ENCODE measurements around the gene CACNA1F. TPM values are rescaled to one million over a fixed set of nuclear protein-coding genes. Genes with fewer than 3 reads are reported as not detected.

Gene CACNA1F
- total RNA-seq, 1 experiment from 2014 or later, result not detected

DNA sequence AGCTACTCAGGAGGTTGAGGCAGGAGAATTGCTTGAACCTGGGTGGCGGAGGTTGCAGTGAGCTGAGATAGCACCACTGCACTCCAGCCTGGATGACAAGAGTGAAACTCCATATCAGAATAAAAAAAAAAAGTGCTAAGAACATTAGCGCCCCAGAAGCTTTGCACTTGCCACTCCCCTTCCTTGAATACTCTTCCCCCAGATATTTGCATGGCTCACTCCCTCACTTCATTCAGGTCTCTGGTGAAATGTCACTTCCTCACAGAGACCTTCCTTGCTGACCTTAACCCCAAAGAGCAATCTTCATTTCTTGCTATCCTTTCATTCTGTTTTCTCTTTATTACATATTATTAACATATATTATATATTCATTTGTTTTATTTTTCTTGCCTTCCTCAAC, 11.3 kb downstream of the CACNA1F start:
- DNase-seq (ENCODE audit: low read depth, low spot score) (no peak), ATAC-seq (no peak)
- H3K36me3 ChIP-seq (ENCODE audit: control insufficient read depth, insufficient read depth, low read length), result no peaks in the 10 kb centered on the region
- intact Hi-C loops (cut with micrococcal nuclease; ENCODE audit: unreplicated experiment) (no loop called here), in situ Hi-C loops (cut with HindIII; ENCODE audit: low pct_unique_long_range_greater_than_20kb, low sequenced_read_pairs) (no loop called here)
- H3K27me3 ChIP-seq (ENCODE audit: control insufficient read depth, insufficient read depth, low read length), result no peaks in the 10 kb centered on the region
- no peak for TF ChIP-seq SIN3A (IDR thresholded peaks at IDR 0.05; ENCODE audit: borderline replicate concordance, insufficient read depth, low read depth, low read length)
- TF ChIP-seq, protein P1, sequence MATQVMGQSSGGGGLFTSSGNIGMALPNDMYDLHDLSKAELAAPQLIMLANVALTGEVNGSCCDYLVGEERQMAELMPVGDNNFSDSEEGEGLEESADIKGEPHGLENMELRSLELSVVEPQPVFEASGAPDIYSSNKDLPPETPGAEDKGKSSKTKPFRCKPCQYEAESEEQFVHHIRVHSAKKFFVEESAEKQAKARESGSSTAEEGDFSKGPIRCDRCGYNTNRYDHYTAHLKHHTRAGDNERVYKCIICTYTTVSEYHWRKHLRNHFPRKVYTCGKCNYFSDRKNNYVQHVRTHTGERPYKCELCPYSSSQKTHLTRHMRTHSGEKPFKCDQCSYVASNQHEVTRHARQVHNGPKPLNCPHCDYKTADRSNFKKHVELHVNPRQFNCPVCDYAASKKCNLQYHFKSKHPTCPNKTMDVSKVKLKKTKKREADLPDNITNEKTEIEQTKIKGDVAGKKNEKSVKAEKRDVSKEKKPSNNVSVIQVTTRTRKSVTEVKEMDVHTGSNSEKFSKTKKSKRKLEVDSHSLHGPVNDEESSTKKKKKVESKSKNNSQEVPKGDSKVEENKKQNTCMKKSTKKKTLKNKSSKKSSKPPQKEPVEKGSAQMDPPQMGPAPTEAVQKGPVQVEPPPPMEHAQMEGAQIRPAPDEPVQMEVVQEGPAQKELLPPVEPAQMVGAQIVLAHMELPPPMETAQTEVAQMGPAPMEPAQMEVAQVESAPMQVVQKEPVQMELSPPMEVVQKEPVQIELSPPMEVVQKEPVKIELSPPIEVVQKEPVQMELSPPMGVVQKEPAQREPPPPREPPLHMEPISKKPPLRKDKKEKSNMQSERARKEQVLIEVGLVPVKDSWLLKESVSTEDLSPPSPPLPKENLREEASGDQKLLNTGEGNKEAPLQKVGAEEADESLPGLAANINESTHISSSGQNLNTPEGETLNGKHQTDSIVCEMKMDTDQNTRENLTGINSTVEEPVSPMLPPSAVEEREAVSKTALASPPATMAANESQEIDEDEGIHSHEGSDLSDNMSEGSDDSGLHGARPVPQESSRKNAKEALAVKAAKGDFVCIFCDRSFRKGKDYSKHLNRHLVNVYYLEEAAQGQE (IDR thresholded peaks at IDR 0.05; ENCODE audit: insufficient read depth in 1 of 2, low read depth in 2 of 2, low read length in 1 of 2), result no peak
- TF ChIP-seq TCF7L2 (IDR thresholded peaks at IDR 0.05; ENCODE audit: low read depth, low read length), result no peak
- no peak overlapping the region for H3K27ac ChIP-seq (ENCODE audit: low read length)
- POLR2A ChIA-PET, result interaction anchor here (0.6 kb wide), 1 partner anchor 115 kb away, joined by 3 read pairs; no protein-coding TSS in a partner anchor
- CTCF ChIA-PET, result no interaction called here
- no peaks in the 10 kb centered on the region for H3K9me3 ChIP-seq (ENCODE audit: control insufficient read depth, insufficient read depth, low read depth, low read length)
- H3K4me3 ChIP-seq (ENCODE audit: low read depth in 2 of 2, low read length in 2 of 2), result no peak overlapping the region
- no TSS peak for BruUV-seq (replicated peaks)
- no peaks in the 10 kb centered on the region for H3K4me1 ChIP-seq (ENCODE audit: control insufficient read depth, insufficient read depth, low read length)

DNA sequence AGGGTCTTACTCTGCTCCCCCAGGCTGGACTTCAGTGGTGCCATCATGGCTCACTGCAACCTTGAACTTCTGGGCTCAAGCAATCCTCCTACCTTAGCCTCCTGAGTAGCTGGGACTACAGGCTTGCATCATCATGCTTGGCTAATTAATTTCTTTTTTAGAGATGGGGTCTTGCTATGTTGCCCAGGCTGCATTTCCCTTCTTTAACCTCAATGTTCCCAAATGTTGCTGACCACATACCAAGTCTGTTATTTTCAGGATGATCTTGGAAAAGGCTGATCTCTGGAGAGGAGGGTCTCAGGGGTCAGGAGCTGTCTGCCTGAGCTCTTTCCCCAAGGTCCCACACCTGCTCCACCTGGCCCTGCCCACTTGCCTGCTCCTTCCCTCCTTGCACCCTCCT, 13.0 kb downstream of the CACNA1F start:
- Histone ChIP-seq H3K4me3 (ENCODE audit: low read depth in 2 of 2, low read length in 2 of 2) (no peak overlapping the region), H3K27me3 (ENCODE audit: control insufficient read depth, insufficient read depth, low read length) (no peaks in the 10 kb centered on the region), H3K27ac (ENCODE audit: low read length) (no peak overlapping the region), H3K36me3 (ENCODE audit: control insufficient read depth, insufficient read depth, low read length) (no peaks in the 10 kb centered on the region), H3K4me1 (ENCODE audit: control insufficient read depth, insufficient read depth, low read length) (no peaks in the 10 kb centered on the region), H3K9me3 (ENCODE audit: control insufficient read depth, insufficient read depth, low read depth, low read length) (no peaks in the 10 kb centered on the region)
- BruUV-seq (replicated peaks), result no TSS peak
- no peak for ATAC-seq
- ChIA-PET CTCF (no interaction called here), POLR2A (no interaction called here)
- no peak for DNase-seq (ENCODE audit: low read depth, low spot score)
- intact Hi-C loops (cut with micrococcal nuclease; ENCODE audit: unreplicated experiment), result no loop called here
- TF ChIP-seq SIN3A (IDR thresholded peaks at IDR 0.05; ENCODE audit: borderline replicate concordance, insufficient read depth, low read depth, low read length), result no peak
- TF ChIP-seq, protein P2, sequence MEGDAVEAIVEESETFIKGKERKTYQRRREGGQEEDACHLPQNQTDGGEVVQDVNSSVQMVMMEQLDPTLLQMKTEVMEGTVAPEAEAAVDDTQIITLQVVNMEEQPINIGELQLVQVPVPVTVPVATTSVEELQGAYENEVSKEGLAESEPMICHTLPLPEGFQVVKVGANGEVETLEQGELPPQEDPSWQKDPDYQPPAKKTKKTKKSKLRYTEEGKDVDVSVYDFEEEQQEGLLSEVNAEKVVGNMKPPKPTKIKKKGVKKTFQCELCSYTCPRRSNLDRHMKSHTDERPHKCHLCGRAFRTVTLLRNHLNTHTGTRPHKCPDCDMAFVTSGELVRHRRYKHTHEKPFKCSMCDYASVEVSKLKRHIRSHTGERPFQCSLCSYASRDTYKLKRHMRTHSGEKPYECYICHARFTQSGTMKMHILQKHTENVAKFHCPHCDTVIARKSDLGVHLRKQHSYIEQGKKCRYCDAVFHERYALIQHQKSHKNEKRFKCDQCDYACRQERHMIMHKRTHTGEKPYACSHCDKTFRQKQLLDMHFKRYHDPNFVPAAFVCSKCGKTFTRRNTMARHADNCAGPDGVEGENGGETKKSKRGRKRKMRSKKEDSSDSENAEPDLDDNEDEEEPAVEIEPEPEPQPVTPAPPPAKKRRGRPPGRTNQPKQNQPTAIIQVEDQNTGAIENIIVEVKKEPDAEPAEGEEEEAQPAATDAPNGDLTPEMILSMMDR (IDR thresholded peaks at IDR 0.05), result no peak
- TF ChIP-seq, protein P1 (IDR thresholded peaks at IDR 0.05; ENCODE audit: insufficient read depth in 1 of 2, low read depth in 2 of 2, low read length in 1 of 2), result no peak
- no peak for TF ChIP-seq POLR2AphosphoS5 (IDR thresholded peaks at IDR 0.05; ENCODE audit: low read depth, low read length)
- no peak for TF ChIP-seq TCF7L2 (IDR thresholded peaks at IDR 0.05; ENCODE audit: low read depth, low read length)
- in situ Hi-C loops (cut with HindIII; ENCODE audit: low pct_unique_long_range_greater_than_20kb, low sequenced_read_pairs), result no loop called here
